SK-N-SH treated with all-trans-retinoic acid at 6 μM for 48 hours (cell line): Measurements from ENCODE around the gene PITPNC1.

Experiments
- ATAC-seq: fragments of 200-7000 bp; cut with Tn5 transposase; 3 replicates; pipeline ENCODE4 v1.9.1; 2020; ENCODE audit warnings: mild to moderate bottlenecking, moderate library complexity
- ARNTL ChIP-seq: fragments of 450-650 bp; formaldehyde crosslinking; IDR thresholded peaks from 2 replicates; pipeline ENCODE4 v1.5.0; 2020; ENCODE audit warnings: low read depth, mild to moderate bottlenecking, moderate library complexity, borderline replicate concordance
- BACH2 ChIP-seq: fragments of 250-450 bp; sonication (Bioruptor Pico); IDR thresholded peaks from 2 replicates; pipeline ENCODE4 v1.9.0; 2021; ENCODE audit warnings: mild to moderate bottlenecking, borderline replicate concordance
- CSDC2 ChIP-seq: fragments of 250-450 bp; sonication (Bioruptor Pico); IDR thresholded peaks from 2 replicates; pipeline ENCODE4 v1.5.0; 2020; ENCODE audit warnings: mild to moderate bottlenecking, moderate library complexity
- ESRRG ChIP-seq: fragments of 250-450 bp; sonication (Bioruptor Pico); IDR thresholded peaks from 2 replicates; pipeline ENCODE4 v1.6.1; 2021; ENCODE audit warnings: mild to moderate bottlenecking
- GLIS3 ChIP-seq: fragments of 250-450 bp; sonication (Bioruptor Pico); IDR thresholded peaks from 2 replicates; pipeline ENCODE4 v1.5.0; 2020; ENCODE audit warnings: mild to moderate bottlenecking, moderate library complexity
- ISL1 ChIP-seq: fragments of 250-450 bp; sonication (Bioruptor Pico); IDR thresholded peaks from 2 replicates; pipeline ENCODE4 v2.1.2; 2022; ENCODE audit warnings: mild to moderate bottlenecking, moderate library complexity
- OSR1 ChIP-seq: fragments of 250-450 bp; sonication (Bioruptor Pico); IDR thresholded peaks from 2 replicates; pipeline ENCODE4 v1.8.0; 2022; ENCODE audit warnings: moderate library complexity, mild to moderate bottlenecking, inconsistent platforms
- RARB ChIP-seq: fragments of 250-450 bp; sonication (Bioruptor Pico); IDR thresholded peaks from 2 replicates; pipeline ENCODE4 v1.8.0; 2021; ENCODE audit warnings: mild to moderate bottlenecking, moderate library complexity
- TCF4 ChIP-seq: fragments of 250-450 bp; sonication (Bioruptor Pico); IDR thresholded peaks from 2 replicates; pipeline ENCODE4 v1.8.0; 2021; ENCODE audit warnings: mild to moderate bottlenecking, moderate library complexity, borderline replicate concordance
- TOX ChIP-seq: fragments of 250-450 bp; sonication (Bioruptor Pico); IDR thresholded peaks from 2 replicates; pipeline ENCODE4 v1.8.0; 2021; ENCODE audit warnings: mild to moderate bottlenecking, moderate library complexity, borderline replicate concordance
- ZC3H10 ChIP-seq: fragments of 250-450 bp; sonication (Bioruptor Pico); IDR thresholded peaks from 2 replicates; pipeline ENCODE4 v1.5.1; 2021; ENCODE audit warnings: mild to moderate bottlenecking, moderate library complexity
- ZFP3 ChIP-seq: fragments of 250-450 bp; sonication (Bioruptor Pico); IDR thresholded peaks from 2 replicates; pipeline ENCODE4 v1.5.0; 2020; ENCODE audit warnings: mild to moderate bottlenecking, moderate library complexity
- ZFP30 ChIP-seq: fragments of 450-650 bp; formaldehyde crosslinking; IDR thresholded peaks from 2 replicates; pipeline ENCODE4 v1.5.0; 2022; ENCODE audit warnings: mild to moderate bottlenecking, moderate library complexity
- ZNF565 ChIP-seq: fragments of 450-650 bp; formaldehyde crosslinking; conservative IDR thresholded peaks from 2 replicates; pipeline ENCODE4 v1.5.0; 2020; ENCODE audit warnings: low read depth, mild to moderate bottlenecking, moderate library complexity
- ZNF70 ChIP-seq: fragments of 450-650 bp; formaldehyde crosslinking; IDR thresholded peaks from 2 replicates; pipeline ENCODE4 v1.5.0; 2020; ENCODE audit warnings: mild to moderate bottlenecking, moderate library complexity
- ZNF8 ChIP-seq: fragments of 450-650 bp; formaldehyde crosslinking; IDR thresholded peaks from 2 replicates; pipeline ENCODE4 v1.5.0; 2020; ENCODE audit warnings: mild to moderate bottlenecking, moderate library complexity
- TF ChIP-seq, protein P1 (sequence below): fragments of 250-450 bp; sonication (Bioruptor Pico); IDR thresholded peaks from 2 replicates; pipeline ENCODE4 v1.8.0; 2021; ENCODE audit warnings: low read depth, mild to moderate bottlenecking, moderate library complexity, borderline replicate concordance
- TF ChIP-seq, protein P2 (sequence below): fragments of 250-450 bp; sonication (Bioruptor Pico); IDR thresholded peaks from 2 replicates; pipeline ENCODE4 v1.5.0; 2020; ENCODE audit warnings: mild to moderate bottlenecking, moderate library complexity
- TF ChIP-seq, protein P3 (sequence below): fragments of 250-450 bp; sonication (Bioruptor Pico); IDR thresholded peaks from 2 replicates; pipeline ENCODE4 v1.5.1; 2021; ENCODE audit warnings: mild to moderate bottlenecking, moderate library complexity
- TF ChIP-seq, protein P4 (sequence below): fragments of 250-450 bp; sonication (Bioruptor Pico); IDR thresholded peaks from 2 replicates; pipeline ENCODE4 v1.8.0; 2020; ENCODE audit warnings: mild to moderate bottlenecking, moderate library complexity, borderline replicate concordance

The PITPNC1 gene

DNA sequence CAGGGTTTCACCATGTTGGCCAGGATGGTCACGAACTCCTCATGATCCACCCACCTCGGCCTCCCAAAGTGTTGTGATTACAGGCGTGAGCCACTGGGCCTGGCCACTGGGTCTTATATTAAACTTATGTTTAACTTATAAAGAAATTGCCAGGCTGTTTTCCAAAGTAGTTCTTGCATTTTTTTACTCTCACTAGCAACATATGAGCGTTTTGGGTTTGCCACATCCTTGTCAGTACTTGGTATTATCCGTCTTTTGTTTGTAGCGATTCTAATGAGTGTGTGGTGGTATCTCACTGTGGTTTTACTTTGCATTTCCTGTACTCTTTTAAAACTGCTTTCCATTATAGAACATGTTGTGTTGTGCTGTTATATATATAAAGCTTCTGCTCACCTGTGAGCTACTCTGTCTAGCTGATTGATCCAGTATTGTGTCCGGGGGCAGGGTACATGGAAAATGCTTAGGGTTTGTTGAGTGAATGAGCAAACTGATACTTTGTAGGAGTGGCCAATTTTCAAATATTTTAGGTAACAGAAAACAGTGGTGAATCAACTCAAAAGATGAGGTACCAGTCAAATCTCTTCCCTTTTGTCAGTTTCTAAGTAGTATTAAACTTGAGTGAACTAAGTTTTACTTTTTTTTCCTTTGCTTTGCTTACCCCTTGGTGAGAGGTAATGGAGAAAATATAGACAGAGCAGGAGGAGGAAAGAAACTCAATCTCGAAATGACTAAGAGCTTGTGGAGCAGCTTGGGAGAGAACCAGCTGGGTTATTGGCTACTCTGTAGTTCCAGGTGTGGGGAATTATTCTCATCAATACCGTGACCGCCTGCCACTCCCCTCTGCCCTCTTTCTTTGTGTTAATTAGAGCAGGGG lies 75.8 kb downstream of the PITPNC1 start:
- no peak for ATAC-seq
- TF ChIP-seq RARB (CRISPR knock-in tag): no peak
- no peak for TF ChIP-seq ZFP3
- no peak for TF ChIP-seq ZC3H10
- TF ChIP-seq TOX: no peak

DNA sequence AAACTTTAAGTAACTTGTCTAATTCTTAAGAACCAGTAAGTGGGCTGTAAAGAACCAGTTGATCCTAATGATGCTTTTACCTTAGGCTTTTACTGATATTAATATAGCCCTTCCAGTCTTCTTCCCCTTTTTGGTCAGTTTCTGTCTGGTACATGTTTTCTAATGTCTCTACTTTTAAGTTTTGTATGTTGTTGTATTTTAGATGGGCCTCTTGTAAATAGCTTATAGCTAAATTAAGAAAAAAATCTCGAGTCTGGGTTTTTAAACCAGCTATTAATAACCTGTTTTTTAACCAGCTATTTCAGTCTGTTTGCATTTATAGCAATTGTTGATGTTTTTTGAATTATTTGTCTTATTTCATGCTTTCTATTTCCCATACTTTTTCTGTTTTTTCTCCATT lies 79.0 kb downstream of the PITPNC1 start:
- TF ChIP-seq, protein P1, sequence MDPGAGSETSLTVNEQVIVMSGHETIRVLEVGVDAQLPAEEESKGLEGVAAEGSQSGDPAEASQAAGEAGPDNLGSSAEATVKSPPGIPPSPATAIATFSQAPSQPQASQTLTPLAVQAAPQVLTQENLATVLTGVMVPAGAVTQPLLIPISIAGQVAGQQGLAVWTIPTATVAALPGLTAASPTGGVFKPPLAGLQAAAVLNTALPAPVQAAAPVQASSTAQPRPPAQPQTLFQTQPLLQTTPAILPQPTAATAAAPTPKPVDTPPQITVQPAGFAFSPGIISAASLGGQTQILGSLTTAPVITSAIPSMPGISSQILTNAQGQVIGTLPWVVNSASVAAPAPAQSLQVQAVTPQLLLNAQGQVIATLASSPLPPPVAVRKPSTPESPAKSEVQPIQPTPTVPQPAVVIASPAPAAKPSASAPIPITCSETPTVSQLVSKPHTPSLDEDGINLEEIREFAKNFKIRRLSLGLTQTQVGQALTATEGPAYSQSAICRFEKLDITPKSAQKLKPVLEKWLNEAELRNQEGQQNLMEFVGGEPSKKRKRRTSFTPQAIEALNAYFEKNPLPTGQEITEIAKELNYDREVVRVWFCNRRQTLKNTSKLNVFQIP (CRISPR knock-in tag): no peak
- no peak for TF ChIP-seq ZFP30
- TF ChIP-seq ZFP3: no peak
- no peak for TF ChIP-seq ARNTL (CRISPR knock-in tag)
- TF ChIP-seq, protein P2, sequence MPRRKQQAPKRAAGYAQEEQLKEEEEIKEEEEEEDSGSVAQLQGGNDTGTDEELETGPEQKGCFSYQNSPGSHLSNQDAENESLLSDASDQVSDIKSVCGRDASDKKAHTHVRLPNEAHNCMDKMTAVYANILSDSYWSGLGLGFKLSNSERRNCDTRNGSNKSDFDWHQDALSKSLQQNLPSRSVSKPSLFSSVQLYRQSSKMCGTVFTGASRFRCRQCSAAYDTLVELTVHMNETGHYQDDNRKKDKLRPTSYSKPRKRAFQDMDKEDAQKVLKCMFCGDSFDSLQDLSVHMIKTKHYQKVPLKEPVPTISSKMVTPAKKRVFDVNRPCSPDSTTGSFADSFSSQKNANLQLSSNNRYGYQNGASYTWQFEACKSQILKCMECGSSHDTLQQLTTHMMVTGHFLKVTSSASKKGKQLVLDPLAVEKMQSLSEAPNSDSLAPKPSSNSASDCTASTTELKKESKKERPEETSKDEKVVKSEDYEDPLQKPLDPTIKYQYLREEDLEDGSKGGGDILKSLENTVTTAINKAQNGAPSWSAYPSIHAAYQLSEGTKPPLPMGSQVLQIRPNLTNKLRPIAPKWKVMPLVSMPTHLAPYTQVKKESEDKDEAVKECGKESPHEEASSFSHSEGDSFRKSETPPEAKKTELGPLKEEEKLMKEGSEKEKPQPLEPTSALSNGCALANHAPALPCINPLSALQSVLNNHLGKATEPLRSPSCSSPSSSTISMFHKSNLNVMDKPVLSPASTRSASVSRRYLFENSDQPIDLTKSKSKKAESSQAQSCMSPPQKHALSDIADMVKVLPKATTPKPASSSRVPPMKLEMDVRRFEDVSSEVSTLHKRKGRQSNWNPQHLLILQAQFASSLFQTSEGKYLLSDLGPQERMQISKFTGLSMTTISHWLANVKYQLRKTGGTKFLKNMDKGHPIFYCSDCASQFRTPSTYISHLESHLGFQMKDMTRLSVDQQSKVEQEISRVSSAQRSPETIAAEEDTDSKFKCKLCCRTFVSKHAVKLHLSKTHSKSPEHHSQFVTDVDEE (CRISPR knock-in tag): no peak
- no peak for TF ChIP-seq ISL1
- no peak for TF ChIP-seq TCF4 (CRISPR knock-in tag)
- no peak for TF ChIP-seq BACH2 (CRISPR knock-in tag)
- TF ChIP-seq ZNF565: no peak
- ATAC-seq: no peak

DNA sequence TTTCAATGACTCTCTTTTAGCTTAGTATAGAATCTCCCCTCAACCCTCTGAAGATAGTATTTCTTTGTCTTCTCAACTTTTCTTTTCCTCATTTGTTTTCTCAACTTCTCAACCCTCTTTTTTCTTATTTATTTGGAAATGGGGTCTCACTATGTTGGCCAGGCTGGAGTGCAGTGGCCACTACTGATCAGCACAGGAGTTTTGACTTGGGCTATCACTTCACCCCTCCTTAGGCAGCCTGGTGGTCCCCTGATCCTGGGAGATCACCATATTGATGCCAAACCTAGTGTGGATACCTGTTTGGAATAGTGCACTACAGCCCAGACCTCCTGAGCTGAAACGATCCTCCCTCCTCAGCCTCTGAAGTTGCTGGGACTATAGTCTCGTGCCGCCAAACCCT lies 79.8 kb downstream of the PITPNC1 start:
- no peak for ATAC-seq
- no peak for TF ChIP-seq TOX

DNA sequence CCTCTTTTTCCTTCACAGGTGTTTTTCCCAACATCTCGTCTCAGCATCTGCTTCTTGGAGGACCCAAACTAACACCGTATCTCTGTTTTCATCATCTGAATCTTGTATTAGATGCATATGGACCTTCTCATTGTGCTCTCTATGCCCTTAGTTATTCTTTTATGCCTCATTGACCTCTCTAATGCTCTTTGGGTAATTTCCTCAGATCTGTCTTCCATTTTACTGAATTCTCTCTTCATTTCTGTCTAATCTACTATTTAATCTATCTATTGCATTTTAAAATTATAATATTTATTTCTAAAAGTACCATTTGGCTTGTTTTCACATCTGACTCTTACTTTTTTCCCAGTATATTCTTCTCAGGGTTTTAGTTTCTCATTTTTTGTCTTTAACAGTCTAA lies 81.1 kb downstream of the PITPNC1 start:
- TF ChIP-seq, protein P1 (CRISPR knock-in tag): no peak
- no peak for TF ChIP-seq ZNF8 (CRISPR knock-in tag)
- TF ChIP-seq TOX: no peak
- no peak for TF ChIP-seq CSDC2
- peak; percentile 100 for TF ChIP-seq ZFP30
- TF ChIP-seq ESRRG (CRISPR knock-in tag): no peak
- TF ChIP-seq TCF4 (CRISPR knock-in tag): no peak
- no peak for ATAC-seq

DNA sequence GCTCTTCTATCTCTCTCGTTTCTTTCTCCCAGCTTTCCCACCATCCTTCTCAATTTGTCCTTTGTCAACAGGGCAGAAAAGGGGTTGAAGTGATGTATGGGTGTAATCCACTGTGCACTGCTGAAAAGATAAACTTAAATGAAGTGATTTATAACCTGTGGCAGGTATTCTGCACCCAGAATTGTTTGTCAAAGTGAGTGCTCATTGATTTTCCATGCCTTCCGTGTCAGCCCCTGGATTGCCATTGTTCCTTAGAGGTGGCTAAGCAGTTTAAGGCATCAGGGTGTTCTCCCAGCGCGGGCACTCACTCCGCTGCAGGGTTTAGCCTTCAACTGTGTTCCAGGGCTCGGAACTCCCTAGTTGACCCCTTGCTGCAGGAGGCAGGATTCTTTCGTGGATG lies 82.9 kb downstream of the PITPNC1 start:
- no peak for ATAC-seq
- TF ChIP-seq, protein P3, sequence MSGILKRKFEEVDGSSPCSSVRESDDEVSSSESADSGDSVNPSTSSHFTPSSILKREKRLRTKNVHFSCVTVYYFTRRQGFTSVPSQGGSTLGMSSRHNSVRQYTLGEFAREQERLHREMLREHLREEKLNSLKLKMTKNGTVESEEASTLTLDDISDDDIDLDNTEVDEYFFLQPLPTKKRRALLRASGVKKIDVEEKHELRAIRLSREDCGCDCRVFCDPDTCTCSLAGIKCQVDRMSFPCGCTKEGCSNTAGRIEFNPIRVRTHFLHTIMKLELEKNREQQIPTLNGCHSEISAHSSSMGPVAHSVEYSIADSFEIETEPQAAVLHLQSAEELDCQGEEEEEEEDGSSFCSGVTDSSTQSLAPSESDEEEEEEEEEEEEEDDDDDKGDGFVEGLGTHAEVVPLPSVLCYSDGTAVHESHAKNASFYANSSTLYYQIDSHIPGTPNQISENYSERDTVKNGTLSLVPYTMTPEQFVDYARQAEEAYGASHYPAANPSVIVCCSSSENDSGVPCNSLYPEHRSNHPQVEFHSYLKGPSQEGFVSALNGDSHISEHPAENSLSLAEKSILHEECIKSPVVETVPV (CRISPR knock-in tag): no peak
- TF ChIP-seq, protein P1 (CRISPR knock-in tag): no peak
- TF ChIP-seq CSDC2 (no peak), ZNF70 (CRISPR knock-in tag) (no peak), ARNTL (CRISPR knock-in tag) (no peak), OSR1 (no peak), TCF4 (CRISPR knock-in tag) (no peak), TOX (no peak), ZNF8 (CRISPR knock-in tag) (no peak), ISL1 (no peak), ESRRG (CRISPR knock-in tag) (no peak), GLIS3 (no peak)
- TF ChIP-seq, protein P4, sequence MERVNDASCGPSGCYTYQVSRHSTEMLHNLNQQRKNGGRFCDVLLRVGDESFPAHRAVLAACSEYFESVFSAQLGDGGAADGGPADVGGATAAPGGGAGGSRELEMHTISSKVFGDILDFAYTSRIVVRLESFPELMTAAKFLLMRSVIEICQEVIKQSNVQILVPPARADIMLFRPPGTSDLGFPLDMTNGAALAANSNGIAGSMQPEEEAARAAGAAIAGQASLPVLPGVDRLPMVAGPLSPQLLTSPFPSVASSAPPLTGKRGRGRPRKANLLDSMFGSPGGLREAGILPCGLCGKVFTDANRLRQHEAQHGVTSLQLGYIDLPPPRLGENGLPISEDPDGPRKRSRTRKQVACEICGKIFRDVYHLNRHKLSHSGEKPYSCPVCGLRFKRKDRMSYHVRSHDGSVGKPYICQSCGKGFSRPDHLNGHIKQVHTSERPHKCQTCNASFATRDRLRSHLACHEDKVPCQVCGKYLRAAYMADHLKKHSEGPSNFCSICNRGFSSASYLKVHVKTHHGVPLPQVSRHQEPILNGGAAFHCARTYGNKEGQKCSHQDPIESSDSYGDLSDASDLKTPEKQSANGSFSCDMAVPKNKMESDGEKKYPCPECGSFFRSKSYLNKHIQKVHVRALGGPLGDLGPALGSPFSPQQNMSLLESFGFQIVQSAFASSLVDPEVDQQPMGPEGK (CRISPR knock-in tag): no peak
- TF ChIP-seq, all 23 proteins: peak for 0
